HG03066 (cell line): ENCODE measurements around the gene DAB1.

Experiments
- ATAC-seq: cut with Tn5 transposase; IDR thresholded peaks from one replicate; pipeline ENCODE4 v1.9.1; 2021; ENCODE audit warnings: low read depth; ENCODE audit not compliant: unreplicated experiment

DAB1 gene

DNA sequence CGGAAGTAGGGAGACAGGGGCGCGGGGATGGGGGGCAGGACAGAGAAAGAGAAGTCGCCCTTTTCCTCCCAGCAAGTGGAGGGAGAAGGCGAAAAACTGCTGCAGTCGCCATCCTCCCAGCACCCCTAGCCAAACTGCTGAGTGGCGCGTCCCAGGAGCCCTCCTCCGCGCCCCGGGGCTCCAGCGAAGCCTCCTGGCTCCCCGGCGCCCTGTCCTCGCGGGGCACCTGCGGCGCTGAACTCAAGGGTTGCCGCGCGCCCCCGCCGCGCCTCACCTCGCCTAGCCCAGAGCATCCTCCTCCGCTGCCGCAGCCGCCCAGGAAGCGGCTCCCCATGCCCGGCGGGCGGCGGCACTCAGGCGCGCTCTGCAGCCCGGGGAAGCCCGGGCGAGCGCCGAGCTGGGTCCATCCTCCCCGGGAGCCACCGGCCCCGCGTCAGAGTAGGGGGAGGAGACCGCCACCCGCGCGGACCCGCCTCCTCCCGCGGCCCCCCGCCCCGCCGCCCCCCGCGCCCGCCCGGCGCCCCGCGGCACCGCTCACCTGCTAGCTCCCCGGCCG, at the start of gene DAB1:
Gene DAB1 (minus strand): TSS at position 405 of the 556 bp plus-strand sequence. CDS start 133,030 bp downstream, outside the sequence.
- ATAC-seq = no peak

DNA sequence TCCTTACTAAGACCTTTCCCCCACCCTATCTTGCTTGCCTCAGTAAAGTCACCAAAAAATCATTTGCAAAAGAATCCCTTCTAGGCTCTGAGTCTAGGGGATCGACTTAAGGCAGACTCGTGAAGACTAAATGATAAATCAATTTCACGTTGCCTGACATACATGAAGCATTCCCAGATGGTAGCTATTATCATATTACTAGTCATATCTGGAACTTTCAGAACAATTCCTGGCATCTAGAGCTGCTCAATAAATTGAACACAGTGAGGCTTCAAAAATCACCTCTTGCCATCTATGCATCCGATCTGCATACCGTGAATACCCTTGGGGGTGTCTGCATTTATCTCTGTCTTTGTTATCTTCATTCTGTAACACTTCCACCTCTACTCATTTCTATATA, 49.6 kb upstream of the DAB1 start:
- ATAC-seq = no peak

DNA sequence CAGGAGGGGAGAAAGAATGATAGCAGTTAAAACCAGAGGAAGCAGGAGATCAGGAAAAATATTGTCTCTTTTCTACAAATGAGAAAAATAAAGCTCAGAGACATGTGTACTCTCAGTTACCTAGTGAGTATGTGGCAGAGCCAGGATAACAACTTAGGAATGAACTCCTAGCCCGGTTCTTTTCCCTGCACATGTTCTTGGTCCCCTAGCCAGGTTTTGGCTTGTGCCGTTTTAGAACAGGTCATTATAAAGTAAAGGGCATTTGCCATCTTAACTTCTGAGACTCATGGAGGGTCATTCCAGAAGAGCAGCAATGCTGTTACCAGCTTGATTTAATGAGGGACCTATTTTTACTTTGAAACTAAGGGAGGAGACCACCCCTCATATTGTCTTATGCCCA, 48.1 kb upstream of the DAB1 start:
- ATAC-seq = no peak

DNA sequence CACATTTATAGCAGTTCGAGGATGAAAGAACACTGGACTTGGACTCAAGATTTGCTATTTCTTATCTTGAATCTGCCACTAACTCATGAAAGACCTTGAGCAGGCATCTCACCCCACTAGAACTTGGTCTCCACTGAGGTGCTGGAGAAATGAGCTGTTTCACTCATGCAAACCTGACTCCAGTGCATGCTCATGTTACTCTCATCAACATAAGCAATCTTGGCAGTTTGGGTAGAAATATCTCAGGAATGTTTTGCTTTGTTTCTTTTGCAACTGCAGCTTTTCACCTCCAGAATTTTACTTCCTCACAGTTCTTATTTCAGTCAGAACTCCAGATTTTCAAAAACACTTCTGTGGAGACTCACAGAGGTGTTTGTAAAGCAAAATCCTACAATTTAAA, 46.2 kb upstream of the DAB1 start:
- ATAC-seq = no peak

DNA sequence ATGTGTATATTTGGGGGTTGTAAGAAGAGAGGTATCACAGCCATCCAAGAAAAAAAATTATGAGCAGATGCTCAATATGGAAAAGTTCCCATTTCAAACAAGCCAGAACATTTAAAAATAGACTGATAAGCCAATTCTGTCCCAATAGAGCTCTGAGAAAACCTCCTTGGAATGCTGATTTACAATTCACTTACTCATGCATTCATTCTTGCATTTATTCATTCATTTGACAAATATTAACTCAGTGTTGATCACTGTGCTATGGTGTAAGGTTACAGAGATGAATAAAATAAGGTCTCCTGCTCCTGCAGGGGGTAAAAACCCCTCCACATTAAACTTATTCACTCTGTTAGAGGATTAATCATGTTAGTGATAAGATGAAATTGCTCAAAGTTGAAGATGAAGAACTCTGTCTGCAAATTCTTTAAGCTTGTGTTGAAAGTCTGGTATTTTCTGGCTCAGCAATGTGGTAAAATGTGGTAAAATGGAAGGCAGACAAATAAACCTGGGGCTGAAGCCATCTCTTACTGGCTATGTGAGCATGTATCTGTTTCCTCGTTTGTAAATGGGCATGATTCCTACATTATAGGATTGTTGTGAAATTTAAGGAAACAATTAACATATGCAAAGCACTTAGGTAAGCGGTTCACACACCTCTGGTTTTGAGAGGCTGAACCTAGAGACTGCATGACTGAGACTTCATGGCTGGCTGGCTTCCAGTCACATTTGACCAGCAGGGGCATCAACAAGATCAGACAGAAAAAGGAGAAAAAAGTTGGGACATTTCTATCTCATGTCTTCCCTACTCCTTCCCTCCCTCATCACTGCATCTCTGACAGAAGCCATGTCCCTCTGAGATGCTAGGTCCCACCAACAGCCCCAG, 45.0 kb upstream of the DAB1 start:
- no peak for ATAC-seq

DNA sequence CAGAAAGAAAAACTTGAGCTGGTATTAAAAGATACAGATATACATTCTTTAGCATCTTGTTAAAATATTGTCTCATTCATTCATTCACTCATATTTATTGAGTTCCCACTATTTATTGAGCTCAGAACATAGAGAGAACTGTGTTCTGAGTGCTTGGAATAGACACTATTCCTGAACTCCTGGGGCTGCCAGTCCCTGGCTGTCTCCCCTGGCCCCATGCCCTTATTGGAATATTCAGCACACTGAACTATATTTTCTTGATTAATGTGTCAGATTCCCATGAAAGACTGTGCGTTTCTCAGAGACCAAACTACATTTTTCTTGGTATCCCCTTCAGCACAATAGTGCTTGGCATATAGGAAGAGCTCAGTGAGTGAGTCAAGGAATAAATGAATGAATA, 44.0 kb upstream of the DAB1 start:
- no peak for ATAC-seq

DNA sequence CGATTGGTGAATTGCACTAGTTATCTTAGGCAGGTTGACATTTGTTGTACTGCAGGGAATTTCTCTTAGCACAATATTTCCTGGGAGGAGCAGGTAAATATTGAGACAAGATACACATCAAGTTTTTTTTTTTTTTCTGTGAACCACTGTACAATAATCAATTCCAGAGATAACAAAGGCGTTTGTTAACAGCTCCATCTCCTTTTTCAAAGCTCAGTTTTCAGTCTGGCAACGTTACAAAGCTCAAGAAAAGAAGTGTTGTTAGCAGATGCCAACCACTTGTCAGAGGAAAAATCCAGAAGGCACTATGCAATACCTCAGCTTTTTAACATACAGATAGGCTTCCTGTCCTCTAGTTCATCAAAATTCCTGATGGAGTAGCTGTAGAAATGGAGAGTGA, 40.9 kb upstream of the DAB1 start:
- no peak for ATAC-seq

DNA sequence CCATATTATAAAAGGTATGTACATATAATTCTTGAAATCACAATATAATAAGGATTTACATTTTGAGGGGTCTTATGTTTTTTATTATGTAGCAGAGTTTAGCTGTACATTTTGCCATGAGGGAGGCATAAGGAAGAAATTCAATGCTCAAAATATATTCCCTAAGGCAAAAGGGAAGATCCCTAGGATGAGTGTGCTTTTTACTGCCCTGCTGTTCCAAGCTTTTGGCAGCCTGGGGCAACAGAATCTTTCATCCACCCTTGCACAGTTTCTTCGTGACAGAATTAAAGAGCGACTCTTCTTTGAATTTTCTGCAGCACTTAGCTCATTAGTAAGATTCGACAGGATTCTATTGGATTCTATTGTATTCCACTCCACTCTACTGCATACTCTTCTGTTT, 39.5 kb upstream of the DAB1 start:
- ATAC-seq = no peak

DNA sequence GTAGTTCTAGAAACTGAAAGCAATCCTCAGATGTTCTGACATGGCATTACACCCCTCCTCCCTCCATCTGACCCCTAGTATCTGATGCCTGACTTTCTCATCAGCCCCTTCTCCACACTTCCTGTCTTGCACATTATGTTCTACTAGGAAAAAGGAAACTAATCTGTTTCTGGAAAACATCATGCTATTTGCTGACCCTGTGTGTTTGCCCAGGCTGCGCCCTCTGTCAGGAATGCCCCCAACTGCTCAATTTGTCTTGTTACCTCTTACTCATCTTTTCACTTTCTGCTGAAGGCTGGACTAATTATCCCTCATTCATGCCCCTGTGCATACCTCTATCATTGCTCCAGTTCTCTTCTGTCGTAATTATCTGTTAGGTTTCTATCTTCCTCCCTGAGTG, 37.5 kb upstream of the DAB1 start:
- ATAC-seq = no peak

DNA sequence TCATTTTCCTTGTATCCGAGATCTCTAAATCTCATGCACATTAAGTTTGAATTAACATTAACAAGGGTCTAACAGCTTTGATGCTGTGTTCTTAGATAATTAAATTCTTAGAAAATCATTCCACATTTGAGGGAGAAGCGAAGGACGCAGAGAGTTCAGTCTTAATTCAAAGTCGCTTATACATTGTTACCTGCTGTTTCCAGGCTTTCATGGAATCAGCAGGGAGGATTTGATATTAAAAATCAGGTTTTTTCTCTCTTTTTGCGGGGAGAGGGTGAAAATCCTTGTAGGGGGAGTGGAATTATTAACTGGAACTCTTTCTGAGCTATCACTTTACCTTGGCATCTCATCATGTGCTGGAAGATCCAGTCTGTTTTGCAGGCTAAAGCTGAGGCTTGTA, 27.7 kb upstream of the DAB1 start:
- no peak for ATAC-seq

DNA sequence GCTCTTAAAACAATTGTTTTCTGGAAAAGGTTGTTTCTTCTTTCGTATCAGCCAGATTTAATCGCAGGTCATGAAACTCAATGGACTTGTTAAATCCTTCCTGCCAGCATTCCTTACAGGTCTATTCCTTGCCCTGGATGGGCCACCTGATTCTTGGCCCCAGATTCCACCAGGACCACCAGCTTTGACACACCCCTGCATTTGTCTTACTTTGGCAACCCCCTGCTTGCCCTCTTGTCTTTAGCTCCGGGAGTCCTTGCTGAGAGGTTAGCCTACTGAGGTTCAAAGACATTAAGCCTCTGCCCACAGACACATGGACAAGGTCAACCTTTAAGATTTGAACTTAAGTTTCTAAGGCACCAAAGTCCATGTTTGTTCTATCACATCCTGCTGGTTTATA, 27.1 kb upstream of the DAB1 start:
- ATAC-seq = no peak

DNA sequence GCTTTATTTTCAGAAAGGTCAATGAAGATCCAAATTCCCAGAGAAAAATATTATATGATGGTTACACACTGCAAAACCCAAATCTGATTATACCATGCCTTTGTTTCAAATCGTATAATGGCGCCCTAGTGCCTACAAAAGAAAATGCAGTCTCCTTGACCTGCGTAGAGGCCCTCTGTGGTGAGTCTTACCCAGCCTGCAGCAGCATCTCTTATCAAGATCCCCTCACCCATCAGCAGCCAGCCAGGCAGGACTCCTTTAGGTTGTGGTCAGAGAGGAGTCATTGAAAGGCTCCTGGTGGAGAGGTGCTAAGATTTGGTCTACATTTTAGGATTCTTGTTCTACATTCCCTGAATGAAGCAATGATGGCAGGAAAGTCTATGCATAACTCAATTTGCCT, 23.7 kb upstream of the DAB1 start:
- ATAC-seq = no peak

DNA sequence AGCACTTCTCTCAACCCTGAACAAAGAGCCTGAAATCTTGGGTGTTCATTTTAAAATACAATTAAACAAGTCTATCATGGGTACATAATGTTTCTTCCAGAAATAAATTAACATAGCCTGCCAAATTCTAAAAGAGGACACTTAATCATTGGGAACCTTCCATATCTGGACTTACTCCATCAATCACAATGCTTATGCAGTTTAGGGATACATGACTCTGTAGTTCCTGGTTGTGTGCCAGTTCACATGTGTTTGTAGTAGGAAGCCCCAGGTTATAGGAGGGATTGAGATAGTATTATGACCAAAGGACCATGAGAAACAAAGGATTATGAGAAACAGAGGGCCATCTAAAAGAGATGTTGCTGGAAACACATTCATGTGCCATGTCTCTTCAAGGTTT, 19.1 kb upstream of the DAB1 start:
- ATAC-seq = no peak

DNA sequence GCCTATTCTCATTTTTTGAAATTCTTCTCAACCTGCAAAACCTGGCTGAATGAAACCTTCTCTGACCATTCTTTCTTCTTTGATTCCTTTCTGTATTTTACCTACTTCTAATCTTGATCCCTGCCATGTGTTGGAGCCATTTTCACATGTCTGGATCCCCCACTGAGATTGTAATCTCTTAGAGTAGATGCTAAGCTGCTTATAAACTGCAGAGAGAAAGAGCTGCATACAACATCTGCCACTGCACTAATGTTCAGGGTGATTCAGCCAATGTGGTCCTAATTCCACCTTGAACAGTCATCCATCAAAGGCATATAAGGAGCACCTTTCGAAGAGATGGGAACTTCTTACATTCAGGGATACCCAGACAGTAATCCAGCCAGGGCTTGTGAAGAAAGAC, 16.2 kb upstream of the DAB1 start:
- no peak for ATAC-seq

DNA sequence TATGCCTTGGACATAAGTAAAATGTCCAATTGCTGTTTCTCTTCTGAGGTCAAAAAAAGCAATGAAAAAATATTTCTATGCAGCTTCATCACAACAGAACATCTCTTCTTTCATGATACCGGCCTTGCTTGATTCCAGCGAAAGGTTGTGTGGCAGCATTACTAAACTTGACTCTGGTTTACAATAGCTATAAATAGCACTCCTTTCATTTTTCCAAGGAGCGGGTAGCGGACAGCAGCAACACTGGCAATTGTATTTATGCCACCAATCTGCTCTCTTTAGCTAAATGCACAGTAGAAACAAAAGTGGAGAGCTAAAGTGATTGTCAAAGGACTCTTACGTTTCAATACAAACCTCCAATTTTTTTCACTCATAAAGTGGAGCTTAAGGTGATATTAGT, 7.5 kb upstream of the DAB1 start:
- ATAC-seq = no peak

DNA sequence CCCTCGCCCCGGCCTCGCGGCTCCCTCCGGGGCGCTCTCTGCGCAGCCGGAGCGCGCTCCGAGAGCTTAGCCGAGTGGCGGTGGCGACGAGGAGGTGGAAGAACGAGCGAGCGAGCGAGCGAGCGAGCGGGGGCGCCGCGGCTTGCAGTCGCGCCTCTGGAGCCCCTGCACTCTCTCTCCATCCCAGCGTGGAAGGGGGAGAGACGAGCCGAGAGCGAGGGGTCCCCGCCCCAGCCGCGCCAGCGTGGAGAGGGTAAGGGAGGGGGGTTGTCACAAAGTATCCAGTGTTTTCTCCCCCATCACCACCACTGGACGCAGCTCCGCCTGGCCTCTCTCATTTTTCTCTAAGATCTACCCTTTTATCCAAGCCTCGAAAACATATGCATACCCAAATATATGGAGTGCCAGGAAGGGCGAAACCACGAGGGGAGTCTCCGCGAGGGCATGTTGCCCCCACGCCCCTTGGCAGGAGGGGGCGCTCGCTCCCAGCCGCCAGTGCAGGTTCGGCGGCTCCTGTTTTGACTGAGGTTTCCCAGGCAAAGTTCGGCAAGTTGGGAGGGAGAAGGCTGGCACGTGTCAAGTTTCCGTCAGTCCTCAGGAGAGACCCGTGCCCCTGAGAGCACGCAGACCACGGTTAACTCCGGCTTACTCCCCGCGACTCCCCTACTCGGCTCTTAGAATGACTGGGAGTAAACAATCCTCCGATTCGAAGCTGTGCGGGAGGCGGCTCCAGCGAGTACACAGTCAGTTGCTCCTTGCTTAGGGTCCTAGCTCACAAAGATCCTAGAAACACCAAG, 569 bp upstream of the DAB1 start:
- no peak for ATAC-seq

DNA sequence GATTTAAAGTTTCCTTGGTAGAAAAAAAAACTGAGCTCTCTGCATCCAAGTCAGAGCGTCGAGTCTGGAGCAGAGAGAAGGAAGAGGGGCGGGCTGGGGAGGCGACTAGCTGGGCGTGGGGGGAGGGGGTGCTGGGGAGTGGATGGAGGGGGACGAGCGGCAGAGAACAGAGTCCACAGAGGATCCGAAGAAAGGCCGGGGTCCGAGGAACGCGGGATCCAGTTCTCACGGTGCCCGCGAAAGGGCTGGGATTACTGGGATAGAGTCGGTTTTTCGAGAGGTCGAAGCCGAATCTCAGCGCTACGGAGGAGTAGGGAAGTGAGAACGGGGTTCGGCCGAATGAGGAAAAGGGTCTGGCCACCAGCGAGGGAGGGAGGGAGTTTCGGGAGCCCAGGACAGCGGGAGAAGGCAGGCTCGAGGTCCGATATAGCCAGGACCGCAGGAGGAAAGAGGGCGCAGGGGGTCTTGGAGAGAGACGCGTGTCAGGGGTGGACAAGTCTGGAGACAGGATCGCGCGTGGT, 665 bp downstream of the DAB1 start:
- no peak for ATAC-seq

DNA sequence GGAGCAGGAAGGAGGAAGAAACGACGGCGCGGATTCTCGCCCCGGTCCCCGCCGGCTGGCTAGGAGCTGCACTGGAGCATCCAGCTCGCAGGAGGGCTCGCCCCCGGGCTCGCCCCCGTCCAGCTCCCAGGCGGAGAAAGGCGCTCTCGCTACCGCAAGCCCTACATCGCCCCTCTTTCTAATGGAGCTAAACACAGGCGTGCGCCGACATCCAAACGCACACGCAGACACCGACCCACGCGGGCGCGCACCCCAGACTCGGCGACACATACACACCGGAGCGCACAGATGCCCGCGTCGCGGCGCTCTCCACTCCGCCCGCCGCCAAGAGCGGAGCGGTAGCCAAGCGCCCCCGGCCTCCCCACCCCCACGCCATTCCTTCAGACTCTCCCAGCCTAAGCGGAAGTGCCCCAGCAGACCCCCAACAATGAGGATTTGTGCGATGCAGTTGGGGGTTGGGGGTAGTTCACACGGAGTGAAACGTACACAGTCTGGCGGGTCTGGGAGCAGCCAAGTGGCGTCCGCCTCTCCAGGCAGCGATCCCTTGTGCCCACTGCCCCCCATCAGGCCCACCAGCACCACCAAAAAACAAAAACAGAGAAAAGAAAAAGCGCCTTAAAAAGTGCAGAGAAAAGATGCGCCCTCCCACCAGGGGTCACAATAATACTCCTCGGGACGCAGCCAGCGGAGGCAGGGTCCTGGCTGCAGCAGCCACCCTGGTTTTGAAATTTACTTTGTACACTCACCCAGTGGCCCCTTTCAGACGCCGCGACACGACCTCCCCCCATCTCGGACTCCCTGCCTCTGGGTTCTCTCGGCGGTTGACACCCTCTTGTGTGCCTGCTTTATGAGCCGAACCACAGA, 1.4 kb downstream of the DAB1 start:
- no peak for ATAC-seq

DNA sequence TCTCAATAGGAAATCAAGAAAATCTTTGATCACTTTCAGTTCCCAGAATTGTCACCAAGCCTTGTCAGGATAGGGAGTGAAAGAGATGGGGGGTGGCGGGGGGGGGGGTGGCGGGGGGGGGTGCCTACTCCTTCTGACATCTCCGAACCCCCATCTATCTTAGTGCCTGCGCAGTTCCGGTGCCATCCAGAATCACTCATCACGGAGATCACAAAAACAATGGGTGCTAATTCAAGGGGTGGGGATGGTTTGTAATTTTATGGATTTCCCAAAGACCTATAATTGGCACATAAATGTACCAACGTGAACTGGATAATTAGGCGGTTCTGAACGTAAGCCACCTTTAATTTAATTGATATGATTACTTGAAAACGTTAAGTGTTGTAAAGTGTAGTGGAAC, 2.1 kb downstream of the DAB1 start:
- ATAC-seq = no peak

DNA sequence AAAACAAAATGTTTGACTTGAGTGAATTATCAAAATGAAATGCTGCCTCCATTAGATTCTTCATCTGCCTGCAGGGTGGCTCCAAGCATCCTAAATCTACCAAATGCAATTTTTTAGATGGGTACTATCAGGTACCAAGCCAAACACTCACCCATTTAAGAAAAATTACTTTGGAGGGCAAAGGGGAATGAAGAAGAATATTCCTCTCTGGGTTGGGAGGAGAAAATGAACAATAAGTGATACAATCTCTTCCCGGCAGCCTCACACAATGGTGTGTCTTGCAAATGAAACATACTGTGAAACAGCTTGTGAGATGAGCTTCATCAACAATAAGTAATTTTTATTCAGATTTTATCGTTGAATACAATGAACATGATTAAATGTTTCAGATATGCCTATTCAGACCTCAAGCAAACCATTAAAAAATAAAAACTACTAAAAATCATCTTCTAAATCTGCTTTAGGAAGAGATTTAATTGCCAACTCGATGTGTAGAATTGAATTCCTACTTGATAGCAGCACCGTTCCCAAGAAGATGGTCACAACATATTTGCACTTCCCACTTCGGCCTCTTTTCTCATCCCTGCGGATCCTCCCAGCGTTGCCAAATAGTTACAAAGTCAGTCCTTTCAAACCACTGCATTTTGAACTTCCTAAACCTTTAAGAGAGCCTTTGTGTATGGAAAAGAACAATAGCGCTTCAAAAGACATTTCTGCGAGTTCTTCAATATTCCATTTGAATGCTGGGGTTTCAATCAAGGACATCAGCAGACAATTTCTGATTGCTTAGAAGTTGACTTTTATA, 2.7 kb downstream of the DAB1 start:
- no peak for ATAC-seq
